Glomerular visceral epithelial cell (primary cell): ENCODE results near the gene UTS2B.
A peak's percentile ranks its signal among the peaks of the same experiment; 100 is the strongest.
"Not testable (repeated sequence)": the region's sequence is repeated elsewhere in the genome, so short reads cannot be mapped to it uniquely, and the experiment has no call there.

Experiments
- DNase-seq: peaks from one replicate; pipeline ENCODE4 v3.0.0-alpha.2; 2016; ENCODE audit errors: extremely low spot score

Gene UTS2B

DNA sequence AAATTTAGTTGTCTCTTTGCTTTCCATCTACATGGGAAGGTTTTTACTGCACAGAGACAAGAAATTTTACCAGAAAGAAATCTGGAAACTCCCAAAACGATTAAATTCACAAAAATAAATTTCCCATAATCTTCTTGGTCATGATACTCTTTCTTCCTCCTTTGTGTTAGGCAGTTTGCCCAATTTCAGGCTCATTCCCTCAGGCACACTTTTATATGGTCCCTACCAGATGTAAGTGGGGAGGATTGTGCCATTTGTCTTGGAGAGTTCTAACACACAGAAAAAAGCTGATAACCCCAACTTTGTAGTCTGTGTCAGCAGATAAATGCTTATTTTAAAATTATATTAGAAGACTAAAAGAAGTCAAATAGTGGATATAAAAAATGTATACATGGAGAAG, 50.2 kb downstream of the UTS2B start:
- DNase-seq: no peak

- DNase-seq: no peak
Measured at GRCh38 chr3:191275751-191276150, 54.6 kb downstream of the UTS2B start.

DNA sequence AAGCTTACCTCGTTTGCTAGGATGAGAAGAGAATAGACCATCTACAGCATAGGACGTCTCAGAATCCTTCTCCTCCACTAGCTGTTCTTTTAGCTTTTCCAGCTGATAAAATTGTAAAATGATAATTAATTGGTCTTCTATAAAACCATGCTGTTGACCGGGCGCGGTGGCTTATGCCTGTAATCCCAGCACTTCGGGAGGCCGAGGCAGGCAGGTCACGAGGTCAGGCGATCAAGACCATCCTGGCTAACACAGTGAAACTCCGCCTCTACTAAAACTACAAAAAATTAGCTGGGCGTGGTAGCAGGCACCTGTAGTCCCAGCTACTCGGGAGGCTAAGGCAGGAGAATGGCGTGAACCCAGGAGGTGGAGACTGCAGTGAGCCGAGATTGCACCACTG, 55.1 kb downstream of the UTS2B start:
- DNase-seq: not testable (repeated sequence)

DNA sequence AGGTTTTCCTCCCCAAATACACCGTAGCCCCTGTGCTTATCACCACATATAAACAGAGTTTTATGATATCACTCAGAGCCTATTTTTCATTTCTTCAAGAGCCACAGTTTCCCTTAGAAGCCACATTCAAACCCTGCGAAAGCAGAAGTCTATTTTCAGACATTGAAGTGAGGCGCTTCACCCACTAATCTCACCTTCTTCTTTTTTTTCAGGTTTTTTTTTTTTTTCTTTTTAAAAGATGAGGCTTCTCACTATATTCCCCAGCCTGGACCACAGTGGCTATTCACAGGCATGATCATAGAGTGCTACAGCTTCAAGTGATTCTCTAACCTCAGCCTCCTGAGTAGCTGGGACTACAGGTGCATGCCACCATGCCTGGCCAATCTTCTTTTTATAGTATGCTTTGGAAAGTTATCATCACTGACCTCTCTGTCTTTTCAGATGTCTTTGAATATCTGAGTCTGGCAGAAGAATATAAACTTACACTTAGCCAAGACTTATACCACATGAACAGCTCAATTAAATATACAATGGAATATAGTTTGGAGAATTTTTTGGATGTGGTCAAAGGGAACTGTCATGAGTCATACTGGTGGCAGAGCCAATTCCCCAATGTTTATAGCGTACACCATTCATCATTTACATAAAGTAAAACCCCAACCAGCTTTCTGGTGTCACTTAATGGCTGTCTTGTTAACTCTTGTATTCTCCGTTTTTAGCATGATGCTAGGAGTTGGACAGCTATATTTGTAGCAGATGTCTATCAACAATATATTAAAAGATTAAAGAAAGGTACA, 60.8 kb downstream of the UTS2B start:
- DNase-seq: no peak

DNA sequence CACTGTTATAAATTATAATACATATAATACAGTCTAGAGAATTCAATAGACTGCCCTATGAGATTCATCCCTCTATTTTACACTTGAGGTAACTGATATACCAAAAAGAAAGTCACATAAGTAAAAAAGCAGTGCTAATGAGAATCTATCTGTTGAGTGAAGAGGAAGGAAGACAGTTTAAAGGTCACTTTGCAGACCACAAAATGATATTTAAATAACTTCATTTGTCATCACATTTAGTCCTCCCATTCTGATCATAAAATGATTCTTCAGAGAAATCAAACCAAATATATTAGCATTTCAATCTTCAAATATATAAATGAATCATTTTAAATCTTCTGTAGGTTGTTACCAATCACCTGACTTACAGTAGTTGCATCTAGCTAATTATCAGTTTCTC, 61.6 kb downstream of the UTS2B start:
- no peak for DNase-seq

DNA sequence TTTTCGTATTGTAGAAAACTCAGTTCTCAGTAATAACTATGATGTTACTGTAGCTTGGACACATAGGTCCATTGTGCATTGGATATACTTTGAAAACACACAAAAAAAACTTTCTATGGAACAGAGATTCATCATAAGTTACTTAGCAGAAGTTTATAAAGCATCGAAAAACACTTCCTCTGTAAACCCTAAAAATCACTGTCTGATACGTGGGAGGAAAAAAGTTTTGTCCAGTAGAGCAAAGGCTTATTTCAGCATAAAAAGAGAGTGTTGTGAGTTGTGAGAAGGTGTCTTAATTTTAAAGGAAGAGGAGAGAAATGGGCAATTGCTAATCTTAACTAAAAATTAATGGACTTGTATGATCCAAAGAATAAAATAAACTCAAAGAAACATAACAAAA, 66.5 kb downstream of the UTS2B start:
- DNase-seq: no peak

GRCh38 chr3:191263365-191263764, 67.0 kb downstream of the UTS2B start:
- no peak for DNase-seq

DNA sequence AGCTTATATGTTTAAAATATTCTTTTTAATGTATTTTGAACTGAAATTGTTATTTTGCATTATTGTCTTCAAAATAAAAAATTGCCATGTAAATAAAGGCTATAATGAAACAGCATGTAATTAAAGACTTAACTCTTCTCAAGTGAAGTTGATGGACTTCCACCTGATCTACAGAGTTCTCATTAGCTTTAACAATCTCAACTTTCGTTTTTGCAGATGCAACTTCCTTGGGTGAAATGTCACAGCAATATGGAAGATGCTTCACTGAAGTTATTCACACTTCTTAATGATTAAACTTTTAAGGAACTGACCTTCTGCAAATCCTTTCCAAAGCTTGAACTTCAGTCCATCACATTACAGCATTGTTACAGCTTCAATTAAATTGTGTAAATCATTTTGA, 67.7 kb downstream of the UTS2B start:
- no peak for DNase-seq

DNA sequence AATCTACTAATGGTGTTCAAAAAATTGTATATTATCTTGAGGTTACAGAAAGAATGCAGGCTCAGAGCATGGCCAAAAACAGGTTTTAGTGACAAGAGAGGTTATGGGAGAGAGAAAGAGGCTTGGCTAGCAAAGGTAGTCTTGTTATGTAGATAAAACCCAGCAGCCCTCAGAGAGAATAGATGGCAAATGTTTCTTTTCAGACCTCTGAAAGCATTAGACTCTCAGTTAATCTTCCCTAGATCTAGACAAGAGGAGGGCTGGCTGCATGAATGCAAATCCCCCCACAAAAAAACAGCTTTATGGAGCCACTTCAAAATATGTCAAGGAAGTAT, 69.1 kb downstream of the UTS2B start:
- DNase-seq: no peak

DNA sequence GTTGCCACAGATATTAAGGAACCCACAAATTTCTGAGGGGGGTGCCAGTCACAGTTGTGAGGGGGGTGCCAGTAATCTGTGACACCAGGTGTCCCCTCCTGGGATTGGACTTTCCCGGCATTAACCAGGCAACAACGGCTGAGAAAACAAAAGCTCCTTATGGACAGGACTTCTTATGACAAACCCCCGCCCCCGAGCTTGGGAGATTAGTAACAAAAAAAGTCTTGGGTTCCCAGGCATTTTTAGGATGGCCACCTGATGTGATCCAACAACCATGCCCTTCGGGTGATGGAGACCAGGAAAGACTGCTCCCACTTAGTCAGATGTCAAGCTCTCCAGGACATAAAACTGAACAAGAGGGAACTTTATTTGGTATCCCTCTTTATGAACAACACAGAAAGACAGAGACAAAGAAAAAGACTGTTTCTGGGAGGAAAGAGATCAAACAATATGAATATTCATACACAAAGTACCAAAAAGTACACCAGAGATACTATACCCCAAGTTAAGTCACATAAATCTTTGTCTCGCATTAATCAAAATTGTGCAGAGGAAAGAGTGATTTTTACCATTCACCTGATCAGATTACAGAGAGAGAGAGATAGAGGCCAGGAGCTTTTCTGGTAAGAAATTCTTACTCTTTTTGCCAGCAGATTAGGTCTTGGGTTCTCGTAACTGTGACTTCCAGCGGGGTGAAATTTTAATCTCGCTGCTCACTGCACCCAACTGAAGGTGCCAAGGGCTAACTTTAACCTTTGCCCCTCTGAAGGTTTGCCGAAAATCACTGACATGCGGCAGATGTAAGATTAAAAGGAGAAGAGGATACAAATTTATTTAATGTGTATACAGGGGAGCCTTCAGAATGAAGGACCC, 69.7 kb downstream of the UTS2B start:
- no peak for DNase-seq

GRCh38 chr3:191259486-191259885, 70.8 kb downstream of the UTS2B start:
- DNase-seq: no peak

DNA sequence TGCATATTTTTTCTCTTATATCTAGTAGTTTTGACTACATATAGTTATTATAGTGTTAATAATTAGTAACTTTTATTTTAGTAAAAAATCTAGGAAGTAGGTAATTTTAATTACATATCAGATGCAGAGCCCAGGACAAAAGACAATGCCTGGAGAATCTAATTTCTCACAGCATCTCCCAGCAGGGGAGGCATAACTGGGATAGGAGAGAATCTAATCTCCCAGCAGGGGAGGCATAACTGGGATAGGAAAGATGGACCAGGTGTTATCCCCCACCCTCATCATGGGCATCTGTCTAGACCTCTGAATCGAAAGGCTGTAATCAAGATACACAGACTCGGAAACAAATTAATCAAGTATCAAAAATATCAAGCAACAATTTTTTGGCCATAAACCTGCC, 73.0 kb downstream of the UTS2B start:
- no peak for DNase-seq

DNA sequence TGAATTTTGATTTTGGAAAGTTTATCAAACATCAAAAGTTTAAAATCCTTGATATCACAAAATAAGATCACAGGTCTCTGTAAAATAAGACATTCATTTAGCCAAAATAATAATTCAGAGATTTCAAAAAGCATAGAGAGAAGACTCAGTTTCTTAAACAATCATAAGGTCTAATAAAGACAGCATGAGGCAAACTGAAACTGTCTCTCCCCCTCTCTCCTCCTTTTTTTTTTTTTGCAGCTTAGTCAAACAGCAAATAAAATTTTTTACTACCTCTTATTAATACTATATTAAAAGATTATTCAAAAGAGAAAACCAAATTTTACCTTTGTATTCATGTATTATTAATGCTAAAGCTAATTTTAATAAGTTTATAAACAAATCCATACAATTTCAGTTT, 73.9 kb downstream of the UTS2B start:
- no peak for DNase-seq

DNA sequence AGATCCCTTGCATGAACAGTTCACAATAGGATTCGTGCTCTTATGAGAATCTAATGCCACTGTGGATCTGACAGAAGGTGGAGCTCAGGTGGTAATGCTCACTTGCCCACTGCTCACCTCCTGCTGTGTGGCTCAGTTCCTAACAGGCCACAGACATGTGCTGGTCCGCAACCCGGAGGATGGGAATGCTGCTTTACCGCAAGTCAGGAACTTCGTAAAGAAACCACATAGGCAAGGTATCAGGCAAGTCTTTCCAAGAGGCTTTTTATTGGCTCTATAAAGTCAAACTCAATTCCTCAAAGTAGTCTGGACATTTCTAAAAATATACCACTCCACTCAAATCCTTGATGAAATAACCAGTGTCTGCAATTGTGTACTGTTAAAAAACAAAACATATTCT, 75.2 kb downstream of the UTS2B start:
- no peak for DNase-seq

DNA sequence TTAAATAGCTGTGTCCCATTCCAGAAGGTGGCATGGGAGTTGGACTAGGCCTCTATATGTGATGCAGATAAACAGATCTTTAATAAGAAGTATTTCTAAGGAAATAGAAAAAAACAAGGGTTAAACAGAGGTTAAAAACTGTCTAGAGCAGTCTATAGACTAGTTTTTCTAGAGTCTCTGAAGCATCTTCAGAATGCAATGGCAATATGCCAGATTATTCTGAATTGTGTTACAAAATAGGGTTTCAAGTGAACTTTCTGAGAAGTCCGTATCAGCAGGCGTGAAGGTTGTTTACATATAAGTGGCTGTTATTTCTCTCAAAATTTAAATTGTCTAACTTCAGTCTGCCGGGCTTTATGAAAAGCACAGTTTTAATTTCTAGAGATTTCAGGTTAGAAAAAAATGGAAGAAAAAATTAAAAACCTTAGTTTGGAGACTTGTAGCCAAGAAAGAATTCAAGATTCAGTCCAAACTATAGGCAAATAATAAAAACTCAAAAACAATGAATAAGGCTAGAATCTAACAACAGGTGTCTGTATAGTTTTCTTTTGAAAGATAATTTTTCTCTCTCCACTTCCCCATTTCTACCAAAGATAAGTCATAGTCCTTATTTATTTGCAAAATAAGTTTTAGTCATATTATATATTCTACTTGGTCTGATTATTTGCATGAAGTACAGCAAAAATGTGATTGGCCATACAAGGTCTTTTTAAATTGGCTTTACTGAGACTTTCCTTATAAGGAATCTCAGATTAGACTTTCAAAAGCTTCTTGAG, 76.0 kb downstream of the UTS2B start:
- DNase-seq: no peak

DNA sequence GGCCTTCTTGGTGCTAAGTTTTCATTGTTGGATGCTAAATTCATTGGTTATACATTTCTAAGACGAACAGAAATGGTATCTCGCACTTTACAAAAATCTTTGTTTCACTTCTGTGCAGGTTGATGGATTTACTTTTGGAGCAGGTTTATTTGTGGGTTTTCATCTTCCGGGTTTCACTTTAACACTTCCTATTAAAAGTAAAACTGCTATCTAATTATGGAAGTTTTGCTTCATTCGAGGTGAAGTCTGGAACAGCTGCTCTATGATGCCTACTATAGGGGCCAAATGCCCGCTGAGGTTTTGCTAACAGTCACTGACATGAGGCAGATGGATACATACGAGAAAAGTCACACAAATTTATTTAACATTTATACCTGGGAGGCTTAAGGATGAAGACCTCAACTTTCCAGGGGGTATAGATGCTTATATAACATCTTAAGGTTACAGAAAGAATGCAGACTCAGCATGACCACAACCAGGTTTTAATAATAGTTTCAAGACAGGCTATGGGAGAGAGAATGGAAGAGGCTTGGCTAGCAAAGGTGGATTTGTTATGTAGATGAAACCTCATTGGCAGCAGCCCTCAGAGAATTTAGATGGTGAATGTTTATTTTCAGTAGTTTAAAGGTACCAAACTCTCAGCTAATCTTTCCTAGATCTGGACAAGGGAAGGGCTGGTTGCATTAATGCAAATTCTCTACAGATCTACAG, 77.1 kb downstream of the UTS2B start:
- no peak for DNase-seq

DNA sequence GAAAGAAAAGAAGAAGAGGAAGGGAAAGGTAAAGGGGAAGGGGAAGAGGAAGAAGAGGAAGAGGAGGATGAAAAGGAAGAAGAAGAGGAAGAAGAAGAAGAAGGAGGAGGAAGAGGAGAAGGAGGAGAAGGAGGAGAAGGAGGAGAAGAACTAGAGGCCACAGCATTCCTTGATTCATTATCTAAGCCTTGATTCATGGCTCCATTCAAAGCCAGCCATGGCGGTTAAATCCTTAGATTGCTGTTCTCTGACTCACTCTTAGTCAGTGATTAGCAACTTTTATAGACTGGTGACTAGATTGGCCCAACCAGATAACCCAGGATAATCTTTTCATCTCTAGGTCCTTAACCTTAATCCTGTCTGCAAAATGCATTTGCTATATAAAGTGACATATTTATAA, 83.7 kb downstream of the UTS2B start:
- DNase-seq: peak; percentile 35

DNA sequence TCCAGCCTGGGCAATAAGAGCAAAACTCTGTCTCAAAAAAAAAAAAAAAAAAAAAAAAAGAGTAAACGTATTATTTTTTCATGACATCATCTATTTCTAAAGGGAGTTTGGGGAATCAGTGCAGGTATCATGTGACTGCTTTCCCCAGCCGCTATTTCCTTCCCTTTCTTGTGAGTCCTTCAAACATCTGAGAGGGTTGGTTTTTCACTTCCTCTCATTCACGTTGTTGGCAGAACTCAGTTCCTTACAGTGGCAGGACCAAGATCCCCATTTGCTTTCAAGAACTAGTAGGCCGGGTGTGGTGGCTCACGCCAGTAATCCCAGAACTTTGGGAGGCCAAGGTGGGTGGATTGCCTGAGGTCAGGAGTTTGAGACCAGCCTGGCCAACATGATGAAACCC, 84.3 kb downstream of the UTS2B start:
- DNase-seq: not testable (repeated sequence)

DNA sequence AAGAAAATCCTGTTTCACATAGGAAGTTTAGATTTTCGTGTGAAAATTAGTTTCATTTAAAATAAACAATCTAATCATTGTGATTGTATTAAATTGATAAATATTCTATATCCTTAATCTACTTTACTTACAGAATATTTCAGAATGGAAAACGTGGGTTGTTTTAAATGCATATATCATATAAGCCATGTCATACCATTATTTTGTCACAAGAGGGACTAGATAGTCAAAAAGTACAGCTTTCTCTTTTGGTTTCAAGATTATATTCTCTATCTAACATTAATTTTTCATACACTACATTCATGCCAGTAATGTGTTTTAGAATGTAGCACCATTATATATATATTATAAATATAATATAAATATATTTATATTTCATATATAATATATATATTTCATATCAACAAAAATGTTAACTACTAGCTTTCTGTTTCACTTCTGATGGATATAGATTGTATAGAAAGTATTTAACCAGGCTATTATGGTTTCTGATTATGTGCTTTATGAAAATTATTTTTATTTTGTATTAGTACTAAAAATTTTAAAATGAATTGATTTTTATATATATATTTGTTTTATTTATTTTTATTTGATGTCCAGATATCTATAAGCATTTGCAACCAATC, 86.0 kb downstream of the UTS2B start:
- DNase-seq: no peak

DNA sequence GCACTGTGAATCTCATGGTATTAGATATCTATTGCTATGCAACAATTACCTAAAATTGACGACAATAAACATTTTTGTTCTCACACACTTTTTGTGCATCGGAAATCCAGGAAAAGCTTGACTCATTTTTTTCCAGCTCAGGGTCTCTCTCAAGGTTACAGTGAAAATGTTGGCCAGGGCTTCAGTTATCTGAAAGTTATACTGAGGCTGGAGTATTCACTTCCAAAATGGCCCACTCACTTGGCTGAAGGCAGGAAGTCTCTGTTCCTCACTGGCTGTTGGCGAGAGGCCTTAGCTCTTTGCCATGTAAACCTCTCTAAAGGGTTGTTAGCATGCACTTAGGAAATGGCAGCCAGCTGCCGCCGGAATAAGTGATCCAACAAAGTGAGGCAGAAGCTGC, 89.8 kb downstream of the UTS2B start:
- DNase-seq: no peak

DNA sequence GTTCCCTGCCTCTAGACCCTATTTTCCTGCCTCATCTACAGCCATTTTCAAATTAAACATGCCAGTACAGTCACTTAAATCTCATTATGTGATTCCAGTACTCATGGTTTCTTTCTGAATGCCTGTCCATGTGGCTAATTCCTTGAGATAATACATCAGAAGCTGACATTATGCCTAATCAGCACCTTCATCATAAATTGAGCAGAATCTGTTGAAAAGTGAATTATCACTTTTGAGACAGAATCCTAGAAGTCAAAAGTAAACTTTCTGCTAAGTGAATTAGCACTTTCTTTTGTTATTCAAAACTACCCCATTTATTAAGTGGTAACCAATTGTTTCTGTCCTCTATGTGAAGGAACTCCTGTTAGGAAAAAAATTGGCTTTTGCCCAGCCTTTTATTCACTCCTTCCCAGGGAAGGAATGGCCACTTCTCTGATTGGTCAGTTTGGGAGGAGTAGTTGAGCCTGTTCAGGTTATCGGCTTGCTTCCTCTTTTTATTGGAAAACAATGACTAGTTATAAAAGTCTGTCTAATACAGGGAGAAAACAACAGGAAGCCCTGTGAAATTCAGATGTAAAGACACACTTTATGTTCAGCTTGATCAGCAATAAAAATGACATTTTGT, 90.8 kb downstream of the UTS2B start:
- DNase-seq: no peak
